H1 (cell line): ENCODE results near the gene CHD1L. TPM values are rescaled to one million over a fixed set of nuclear protein-coding genes. Genes with fewer than 3 reads are reported as not detected.

Experiments used
- CTCF ChIA-PET: fragments of 300-600 bp; sonication (Branson Sonifier 250); formaldehyde crosslinking; loops from one replicate; lab custom pipeline; 2021; ENCODE audit not compliant: partially characterized antibody; lab: Charles Lee
- POLR2A ChIA-PET: fragments of 300-600 bp; sonication (Branson Sonifier 250); formaldehyde crosslinking; loops from one replicate; lab custom pipeline; 2021; ENCODE audit warnings: inconsistent platforms; ENCODE audit not compliant: partially characterized antibody; lab: Charles Lee
- DNase-seq, 2 experiments: peaks; one replicate each; pipeline versions ENCODE4 v3.0.0 to v3.0.0-alpha.2; 2010 to 2022; ENCODE audit warnings: low spot score in 2 of 2, low read depth in 1 of 2, mixed read lengths in 1 of 2
- FAIRE-seq: peaks from 2 replicates; lab custom pipeline; 2011; peaks lifted over from hg19 to GRCh38; lab: Jason Lieb, UNC
- H2AFZ ChIP-seq: 2 replicates; pipeline ENCODE4 v1.8.1; 2012; ENCODE audit warnings: low read length, inconsistent platforms
- H2AK5ac ChIP-seq: 2 replicates; pipeline ENCODE4 v1.6.1; 2013; ENCODE audit warnings: low read depth, low read length
- H2BK120ac ChIP-seq: replicated peaks from 2 replicates; pipeline ENCODE3; 2013; ENCODE audit warnings: low read depth, low read length, inconsistent platforms
- H2BK12ac ChIP-seq: 2 replicates; pipeline ENCODE4 v1.6.1; 2013; ENCODE audit warnings: low read depth, low read length
- H2BK15ac ChIP-seq: 2 replicates; pipeline ENCODE4 v1.6.1; 2013; ENCODE audit warnings: low read length
- H2BK20ac ChIP-seq: 2 replicates; pipeline ENCODE4 v1.6.1; 2013; ENCODE audit warnings: low read length
- H2BK5ac ChIP-seq: 2 replicates; pipeline ENCODE4 v1.6.1; 2013; ENCODE audit warnings: low read depth, low read length
- H3K14ac ChIP-seq: 2 replicates; pipeline ENCODE4 v1.6.1; 2013; ENCODE audit warnings: inconsistent platforms; ENCODE audit not compliant: insufficient read length
- H3K18ac ChIP-seq: 2 replicates; pipeline ENCODE4 v1.6.1; 2013; ENCODE audit warnings: low read length; ENCODE audit errors: extremely low read depth
- H3K23ac ChIP-seq: 2 replicates; pipeline ENCODE4 v1.6.1; 2013; ENCODE audit warnings: inconsistent platforms; ENCODE audit not compliant: insufficient read length
- H3K23me2 ChIP-seq: 2 replicates; pipeline ENCODE4 v1.6.1; 2013; ENCODE audit warnings: low read depth, low read length
- H3K27ac ChIP-seq: 2 replicates; pipeline ENCODE4 v1.6.1; 2011; ENCODE audit warnings: low read depth, low read length, inconsistent platforms
- H3K27me3 ChIP-seq, 4 experiments: replicated peaks in 1 of 4; 1 replicate in 1 of 4; 2 replicates in 3 of 4; pipeline versions ENCODE4 v1.6.1 to v1.8.1; 2011 to 2013; ENCODE audit warnings: low read length in 3 of 4, mild to moderate bottlenecking in 3 of 4, inconsistent platforms in 2 of 4, mixed read lengths in 2 of 4, moderate library complexity in 1 of 4; ENCODE audit not compliant: control insufficient read depth in 3 of 4, insufficient read depth in 3 of 4; ENCODE audit errors: extremely low read depth in 1 of 4
- H3K36me3 ChIP-seq, 4 experiments: 2 replicates each; pipeline versions ENCODE4 v1.6.1 to v1.8.1; 2011 to 2013; ENCODE audit warnings: mild to moderate bottlenecking in 4 of 4, low read length in 3 of 4, moderate library complexity in 2 of 4, control low read depth in 1 of 4, inconsistent platforms in 1 of 4; ENCODE audit not compliant: insufficient read depth in 4 of 4, control insufficient read depth in 2 of 4
- H3K4ac ChIP-seq: replicated peaks from 2 replicates; pipeline ENCODE3; 2013; ENCODE audit warnings: low read length, low read depth, mixed read lengths, inconsistent platforms; ENCODE audit not compliant: insufficient read length
- H3K4me1 ChIP-seq, 4 experiments: replicated peaks in 1 of 4; 1 replicate in 1 of 4; 2 replicates in 3 of 4; pipeline versions ENCODE4 v1.6.1 to v1.8.1; 2011 to 2013; ENCODE audit warnings: low read length in 3 of 4, inconsistent platforms in 2 of 4, mixed read lengths in 1 of 4; ENCODE audit not compliant: insufficient read depth in 4 of 4, control insufficient read depth in 3 of 4
- H3K4me2 ChIP-seq, 2 experiments: 2 replicates each; pipeline versions ENCODE4 v1.6.1 to v1.8.1; 2011 to 2013; ENCODE audit warnings: low read depth in 2 of 2, low read length in 2 of 2, control low read depth in 1 of 2, inconsistent platforms in 1 of 2, mild to moderate bottlenecking in 1 of 2; ENCODE audit not compliant: insufficient read depth in 1 of 2
- H3K4me3 ChIP-seq, 4 experiments: fragments of 200-600, 300-600 bp in 1 of 4; sonication (generic), shearing (Covaris generic), sonication (Bioruptor Twin) in 1 of 4; 2 replicates each; pipeline versions ENCODE4 v1.5.1 to v1.8.1; 2011 to 2016; ENCODE audit warnings: low read length in 4 of 4, low read depth in 3 of 4, control low read depth in 2 of 4, inconsistent platforms in 2 of 4, mild to moderate bottlenecking in 2 of 4, mixed read lengths in 1 of 4, moderate library complexity in 1 of 4; ENCODE audit not compliant: insufficient read depth in 2 of 4; ENCODE audit errors: extremely low read depth in 1 of 4
- H3K56ac ChIP-seq: replicated peaks from 2 replicates; pipeline ENCODE3; 2013; ENCODE audit warnings: low read depth, mild to moderate bottlenecking, mixed read lengths, low read length, inconsistent platforms; ENCODE audit not compliant: insufficient read length
- H3K79me1 ChIP-seq: 2 replicates; pipeline ENCODE4 v1.6.1; 2013; ENCODE audit warnings: low read depth, low read length, control low read depth
- H3K79me2 ChIP-seq, 2 experiments: 2 replicates each; pipeline versions ENCODE4 v1.6.1 to v1.8.1; 2012 to 2013; ENCODE audit warnings: low read length in 2 of 2, mild to moderate bottlenecking in 2 of 2, inconsistent platforms in 1 of 2; ENCODE audit not compliant: insufficient read depth in 2 of 2, control insufficient read depth in 1 of 2
- H3K9ac ChIP-seq, 4 experiments: replicated peaks in 1 of 4; 1 replicate in 1 of 4; 2 replicates in 3 of 4; pipeline versions ENCODE4 v1.6.1 to v1.8.1; 2011 to 2013; ENCODE audit warnings: low read depth in 3 of 4, low read length in 3 of 4, control low read depth in 2 of 4, mild to moderate bottlenecking in 2 of 4, moderate library complexity in 2 of 4, inconsistent platforms in 1 of 4; ENCODE audit errors: extremely low read depth in 1 of 4
- H3K9me3 ChIP-seq, 2 experiments: 2 replicates each; pipeline versions ENCODE4 v1.6.1 to v1.8.1; 2012 to 2013; ENCODE audit warnings: mild to moderate bottlenecking in 2 of 2, moderate library complexity in 2 of 2, control low read depth in 1 of 2, inconsistent platforms in 1 of 2, low read depth in 1 of 2, low read length in 1 of 2, mixed read lengths in 1 of 2; ENCODE audit not compliant: insufficient read depth in 2 of 2
- H4K20me1 ChIP-seq, 2 experiments: replicated peaks in 1 of 2; 2 replicates each; pipeline versions ENCODE3 to v1.8.1; 2011 to 2013; ENCODE audit warnings: inconsistent platforms in 2 of 2, low read length in 2 of 2, mild to moderate bottlenecking in 1 of 2; ENCODE audit not compliant: insufficient read depth in 2 of 2, control insufficient read depth in 1 of 2
- H4K5ac ChIP-seq: 2 replicates; pipeline ENCODE4 v1.6.1; 2013; ENCODE audit warnings: low read length, low read depth, mixed read lengths, inconsistent platforms; ENCODE audit not compliant: insufficient read length
- H4K8ac ChIP-seq: 2 replicates; pipeline ENCODE4 v1.8.0; 2013; ENCODE audit warnings: mild to moderate bottlenecking, moderate library complexity, low read length, inconsistent platforms; ENCODE audit not compliant: insufficient read depth; ENCODE audit errors: extremely low read depth
- H4K91ac ChIP-seq: replicated peaks from 2 replicates; pipeline ENCODE3; 2013; ENCODE audit warnings: low read length, mixed read lengths, inconsistent platforms; ENCODE audit not compliant: insufficient read length
- ATF2 ChIP-seq: IDR thresholded peaks from 2 replicates; pipeline ENCODE4 v1.6.1; 2012; ENCODE audit warnings: low read length, inconsistent platforms
- CBX8 ChIP-seq: fragments of 300-800, 300-1000 bp; sonication (generic); IDR thresholded peaks from 2 replicates; pipeline ENCODE4 v1.7.1; 2016; ENCODE audit warnings: low read depth, low read length, borderline replicate concordance
- CHD1 ChIP-seq: IDR thresholded peaks from 2 replicates; pipeline ENCODE4 v1.6.1; 2012; ENCODE audit warnings: low read depth, low read length, improper control_type of control experiment
- CREB1 ChIP-seq: IDR thresholded peaks from 2 replicates; pipeline ENCODE4 v1.6.1; 2012; ENCODE audit warnings: inconsistent platforms
- MAFK ChIP-seq: IDR thresholded peaks from 2 replicates; pipeline ENCODE4 v1.6.1; 2012; ENCODE audit warnings: low read depth, mild to moderate bottlenecking, improper control_type of control experiment, low read length
- PHF8 ChIP-seq: fragments of 200-600 bp; sonication (generic); conservative IDR thresholded peaks from 2 replicates; pipeline ENCODE4 v1.7.1; 2012; ENCODE audit warnings: low read depth, mild to moderate bottlenecking, inconsistent platforms, low read length, moderate library complexity
- RAD21 ChIP-seq, 2 experiments: IDR thresholded peaks in 1 of 2; conservative IDR thresholded peaks in 1 of 2; 2 replicates each; pipeline ENCODE4 v1.6.1; 2011; ENCODE audit warnings: low read depth in 2 of 2, low read length in 2 of 2, improper control_type of control experiment in 1 of 2, inconsistent platforms in 1 of 2, mild to moderate bottlenecking in 1 of 2, moderate library complexity in 1 of 2
- RBBP5 ChIP-seq: IDR thresholded peaks from 2 replicates; pipeline ENCODE4 v1.7.1; 2012; ENCODE audit warnings: low read depth, mild to moderate bottlenecking, inconsistent platforms, low read length, moderate library complexity, borderline replicate concordance
- RXRA ChIP-seq: IDR thresholded peaks from 2 replicates; pipeline ENCODE4 v1.6.1; 2011; ENCODE audit warnings: low read depth, mild to moderate bottlenecking, low read length, moderate library complexity; ENCODE audit not compliant: insufficient read depth
- SIRT6 ChIP-seq: IDR thresholded peaks from one replicate; pipeline ENCODE4 v1.7.1; 2012; ENCODE audit warnings: low read length, inconsistent platforms
- TAF7 ChIP-seq: optimal IDR thresholded peaks from 2 replicates; pipeline ENCODE3; 2011; ENCODE audit warnings: low read depth, mild to moderate bottlenecking, inconsistent platforms, low read length, moderate library complexity, borderline replicate concordance
- TBP ChIP-seq: IDR thresholded peaks from 2 replicates; pipeline ENCODE4 v1.6.1; 2011; ENCODE audit warnings: low read depth, low read length, improper control_type of control experiment
- WGBS, 2 experiments: shearing (Covaris generic) in 1 of 2; methylation state at CpG; one replicate each; pipeline versions ENCODE4 v1.1.6 to v1.1.7; 2013 to 2015; ENCODE audit warnings: low lambda C conversion rate in 2 of 2, mixed read lengths in 2 of 2, inconsistent platforms in 1 of 2, low coverage in 1 of 2, missing lambda C conversion rate in 1 of 2; ENCODE audit not compliant: insufficient replicate concordance in 2 of 2, insufficient coverage in 1 of 2, insufficient read length in 1 of 2; ENCODE audit errors: extremely low coverage in 1 of 2, missing lambda C conversion rate in 1 of 2; 5-methylcytosine and 5-hydroxymethylcytosine counted together
- polyA plus RNA-seq, 7 experiments: library from polyadenylated mRNA; depleted of rRNA in 3 of 7; stranded (reverse) in 5 of 7; unstranded in 2 of 7; fragments of >200 nt in 5 of 7; fragments of 200-250 nt in 2 of 7; gene quantifications; 1 replicate in 5 of 7; 2 replicates in 1 of 7; 4 replicates in 1 of 7; pipeline versions ENCODE4 v1.2.1 to v1.2.3, GENCODE V29; 2011 to 2013; ENCODE audit warnings: missing spikeins in 2 of 7, mixed read lengths in 2 of 7
- total RNA-seq: library from RNA; stranded (reverse); fragmentation: NEBNext Ultra II Directional; extraction: Animal tissue kit (Norgen Biotek cat#: 25700); gene quantifications from 2 replicates; pipeline ENCODE4 v1.2.1, GENCODE V29; 2021

Gene CHD1L
- total and polyA plus RNA-seq, 2 of the 8 experiments (the other 6 are each of a cell fraction or from before 2014, with no cell fraction given) = 20.2 to 51.2 TPM

DNA sequence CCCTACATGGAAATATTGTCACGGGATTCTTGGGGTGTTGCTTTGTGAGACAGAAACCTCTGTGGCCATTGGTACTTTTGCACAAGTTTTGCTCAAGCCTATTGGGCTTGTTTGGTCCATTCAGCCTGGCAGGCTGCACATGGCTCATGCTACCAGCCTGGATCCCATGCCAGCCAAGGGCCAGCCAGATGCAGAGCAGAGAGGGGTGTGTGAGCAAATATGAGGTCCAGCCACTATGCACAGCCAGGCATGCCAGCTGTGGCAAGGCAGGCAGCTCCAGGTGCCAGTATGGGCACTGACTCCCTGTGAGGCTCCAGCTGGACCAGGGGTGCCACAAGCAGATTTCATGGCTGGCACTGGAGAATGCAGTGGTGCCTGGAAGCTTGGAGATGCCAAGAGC is 6.7 kb upstream of the CHD1L start:
- Histone ChIP-seq H3K4me3 (no peak overlapping the region), H3K4me2 (no peak overlapping the region), H3K14ac (no peak overlapping the region), H4K91ac (no peak overlapping the region), H3K23me2 (no peaks in the 10 kb centered on the region; the same call in 1 of the 2 replicates), H3K4me1 (peaks cover 0 to 9% (median 2%) of the 10 kb centered on the region in 4 experiments; a peak in 2 of 7 replicates), H3K9ac (no peak overlapping the region), H4K20me1 (no peaks in the 10 kb centered on the region), H3K4ac (no peak overlapping the region), H3K18ac (no peak overlapping the region), H4K8ac (no peak overlapping the region), H3K27me3 (no peaks in the 10 kb centered on the region), H3K23ac (no peak overlapping the region), H3K27ac (no peak overlapping the region), H4K5ac (no peak overlapping the region), H3K79me2 (no peaks in the 10 kb centered on the region), H3K9me3 (peaks cover 16 to 34% of the 10 kb centered on the region in 2 experiments), H2BK12ac (no peak overlapping the region), H3K36me3 (no peaks in the 10 kb centered on the region), H2AK5ac (no peak overlapping the region), H3K56ac (no peak overlapping the region), H2BK20ac (no peak overlapping the region), H2AFZ (no peak overlapping the region), H3K79me1 (no peaks in the 10 kb centered on the region), H2BK5ac (no peak overlapping the region), H2BK15ac (no peak overlapping the region), H2BK120ac (no peak overlapping the region)
- FAIRE-seq (no peak), DNase-seq (no peak)
- 90% methylated on average over 1 of the region's 1 CpG; no CpG with 5 or more reads in 1 of the 2 experiments for WGBS, 2 experiments
- ChIA-PET CTCF (interaction anchor here (0.8 to 1.3 kb wide), 3 partner anchors 22 to 63 kb away, joined by 3 to 4 read pairs (median 3); no protein-coding TSS in a partner anchor), POLR2A (interaction anchor here (0.9 to 3.4 kb wide), 3 partner anchors 21 to 151 kb away, joined by 3 to 19 read pairs (median 3); no protein-coding TSS in a partner anchor)
- TF ChIP-seq CHD1 (no peak), RBBP5 (no peak), TBP (no peak), RXRA (no peak), ATF2 (no peak), RAD21 (IDR thresholded peaks at IDR 0.05 in 1 of 2, conservative IDR thresholded peaks at IDR 0.05 in 1 of 2; ENCODE audit: low read depth in 2 of 2, low read length in 2 of 2) (no peak), TAF7 (no peak), MAFK (no peak), CREB1 (no peak), SIRT6 (no peak), CBX8 (no peak), PHF8 (no peak)
